Nucleus accumbens (tissue), 56 donors: ENCODE measurements around the gene EHD3.
A peak's percentile ranks its signal among the peaks of the same experiment; 100 is the strongest.
"Not testable (repeated sequence)": the region's sequence is repeated elsewhere in the genome, so short reads cannot be mapped to it uniquely, and the experiment has no call there.

Source experiments
- DNase-seq, 56 donors: peaks; one replicate each; lab custom pipeline; 2025; lab: John Stamatoyannopoulos, UW

The EHD3 gene

DNA sequence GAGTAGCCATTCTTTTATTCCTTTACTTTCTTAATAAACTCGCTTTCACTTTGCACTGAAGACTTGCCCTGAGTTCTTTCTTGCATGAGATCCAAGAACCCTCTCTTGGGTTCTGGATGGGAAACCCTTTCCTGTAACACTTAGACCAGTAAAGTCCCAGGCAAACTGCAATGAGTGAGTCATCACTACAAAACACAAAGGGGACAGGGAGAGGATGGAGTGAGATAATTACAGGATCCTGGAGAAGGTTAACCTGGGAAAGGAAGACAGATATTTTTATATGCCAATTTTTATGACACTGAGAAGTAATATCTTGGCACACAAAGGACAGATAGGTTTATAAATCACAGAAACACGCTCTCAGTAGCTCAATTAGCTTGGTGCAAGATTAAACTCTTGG is 48.7 kb downstream of the EHD3 start:
- DNase-seq: no peak

DNA sequence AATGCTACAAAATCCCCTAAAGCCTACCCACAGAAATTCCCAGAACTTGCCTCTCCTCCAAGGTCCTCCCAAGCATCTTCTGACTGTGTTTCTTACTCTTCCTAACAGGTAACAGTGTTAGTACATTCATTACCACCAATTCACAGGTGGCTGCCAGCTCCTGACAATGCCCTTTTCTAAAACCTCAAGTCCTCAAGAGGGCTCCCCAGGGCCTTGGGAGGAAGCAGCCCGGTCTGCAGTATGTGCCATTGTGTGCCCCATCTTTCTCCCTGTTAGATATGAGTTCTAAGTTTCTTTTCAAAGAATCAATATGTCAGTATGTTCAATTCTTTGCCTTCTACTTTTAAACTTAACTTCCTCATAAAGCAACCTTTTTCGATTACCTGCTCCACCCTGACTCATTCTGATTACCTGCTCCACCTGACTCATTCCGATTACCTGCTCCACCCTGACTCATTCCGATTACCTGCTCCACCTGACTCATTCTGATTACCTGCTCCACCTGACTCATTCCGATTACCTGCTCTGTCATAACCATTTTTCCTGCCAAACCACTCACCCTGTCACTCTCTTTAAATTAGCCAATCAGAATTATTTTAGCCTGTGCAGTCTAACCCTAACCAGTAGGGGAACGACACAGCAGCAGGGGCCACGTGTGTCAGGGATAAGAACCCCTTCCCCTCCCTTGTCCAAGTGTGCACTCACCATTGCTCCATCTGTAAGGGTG is 49.4 kb downstream of the EHD3 start:
- not testable (repeated sequence) for DNase-seq

DNA sequence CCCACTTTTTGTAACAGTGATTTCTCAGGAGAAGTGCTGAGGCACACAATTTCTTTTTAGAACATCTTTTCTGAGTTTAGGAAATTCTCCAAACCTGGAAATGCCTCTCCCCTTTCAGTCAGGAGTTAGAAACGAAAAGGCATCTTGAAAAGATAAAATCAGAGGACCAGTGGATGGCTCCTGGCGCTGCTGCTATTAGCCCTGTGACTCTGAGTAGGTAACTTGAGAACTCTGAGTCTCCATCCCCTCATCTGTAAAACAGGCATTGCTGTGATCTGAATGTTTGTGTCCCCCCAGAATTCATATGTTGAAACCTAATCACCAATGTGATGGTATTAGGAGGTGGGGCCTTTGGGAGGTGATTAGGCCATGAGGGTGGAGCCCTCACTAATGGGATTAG is 50.2 kb downstream of the EHD3 start:
- no peak for DNase-seq

- DNase-seq: no peak
These were observed 52.3 kb downstream of the EHD3 start for GRCh38 chr2:31286230-31286629.

DNA sequence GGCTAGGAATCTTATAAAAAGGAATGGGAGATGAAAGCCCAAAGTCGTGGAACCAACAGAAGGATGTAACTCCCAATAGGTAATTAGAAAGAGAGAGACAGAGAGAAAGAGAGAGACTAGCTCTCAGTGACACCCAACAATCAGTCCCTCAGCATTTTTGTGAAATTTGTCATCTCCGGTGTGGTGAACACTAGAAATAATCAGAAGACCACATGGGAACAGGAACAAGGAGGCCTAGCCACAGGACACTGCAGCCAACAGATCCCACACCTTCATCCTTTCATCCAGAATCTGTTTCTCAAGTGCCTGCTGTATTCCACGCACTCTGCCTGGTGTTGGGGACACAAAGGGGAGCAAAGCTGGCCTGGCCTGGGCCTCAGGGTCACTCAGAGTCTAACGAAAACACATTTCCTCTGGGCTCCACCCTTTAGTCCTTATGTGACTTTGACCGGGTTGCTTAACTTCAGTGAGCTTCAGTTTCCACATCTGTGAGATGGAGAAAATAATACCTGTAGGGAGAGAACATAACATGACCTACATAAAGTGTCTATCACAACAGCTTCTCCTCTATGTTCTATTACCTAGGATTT is 53.1 kb downstream of the EHD3 start:
- no peak for DNase-seq

GRCh38 chr2:31287654-31288053 is 53.7 kb downstream of the EHD3 start:
- no peak for DNase-seq

GRCh38 chr2:31294196-31294595 is 60.2 kb downstream of the EHD3 start:
- DNase-seq: no peak

GRCh38 chr2:31296641-31297287 is 62.8 kb downstream of the EHD3 start:
- DNase-seq: no peak

DNA sequence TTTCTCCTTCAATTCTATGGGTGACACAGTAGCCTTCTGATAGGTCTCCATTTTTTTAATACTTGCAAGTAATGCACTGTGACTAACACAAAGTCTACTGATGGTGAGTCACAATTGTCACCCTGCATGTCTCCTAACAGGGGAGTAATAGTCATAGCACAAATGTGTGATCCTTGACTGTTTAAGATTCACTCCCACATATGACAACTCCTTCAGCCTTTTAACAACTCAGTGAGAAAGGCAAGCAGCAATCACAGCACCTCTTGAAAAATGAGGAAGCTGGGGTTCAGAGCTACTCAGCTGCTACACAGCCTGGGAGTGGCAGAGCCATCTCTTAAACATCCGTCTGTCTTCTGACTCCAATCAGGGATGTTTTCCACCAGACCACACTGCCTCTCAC is 63.8 kb downstream of the EHD3 start:
- DNase-seq: peak in 20 of 56 donors; percentile 2 to 66 (median 30)

- no peak for DNase-seq
These were observed 65.6 kb downstream of the EHD3 start for GRCh38 chr2:31299547-31299946.

GRCh38 chr2:31300309-31300708 is 66.4 kb downstream of the EHD3 start:
- DNase-seq: no peak

GRCh38 chr2:31302940-31303563 is 69.1 kb downstream of the EHD3 start:
- peak in 4 of 56 donors; percentile 1 to 8 (median 3) for DNase-seq

DNA sequence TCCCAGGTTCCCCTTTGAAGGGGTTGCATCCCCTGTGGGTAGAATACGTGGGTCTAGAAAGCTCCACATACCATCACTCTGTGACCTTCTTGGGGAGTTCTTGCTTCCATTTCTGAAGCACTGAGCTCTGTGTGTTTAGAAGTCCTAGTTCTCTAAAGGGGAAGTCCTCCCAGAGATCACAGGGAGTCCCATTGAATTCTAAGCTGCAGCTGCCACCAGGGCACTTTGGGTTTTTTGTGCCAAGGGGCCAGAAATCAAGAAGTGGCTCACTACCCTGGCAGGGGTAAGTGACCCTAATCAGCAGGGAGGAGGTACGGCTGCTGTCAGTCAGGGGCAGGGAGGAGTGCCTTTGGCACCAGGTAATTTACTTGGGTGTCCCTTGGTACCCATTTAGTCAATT is 70.9 kb downstream of the EHD3 start:
- DNase-seq: no peak

DNA sequence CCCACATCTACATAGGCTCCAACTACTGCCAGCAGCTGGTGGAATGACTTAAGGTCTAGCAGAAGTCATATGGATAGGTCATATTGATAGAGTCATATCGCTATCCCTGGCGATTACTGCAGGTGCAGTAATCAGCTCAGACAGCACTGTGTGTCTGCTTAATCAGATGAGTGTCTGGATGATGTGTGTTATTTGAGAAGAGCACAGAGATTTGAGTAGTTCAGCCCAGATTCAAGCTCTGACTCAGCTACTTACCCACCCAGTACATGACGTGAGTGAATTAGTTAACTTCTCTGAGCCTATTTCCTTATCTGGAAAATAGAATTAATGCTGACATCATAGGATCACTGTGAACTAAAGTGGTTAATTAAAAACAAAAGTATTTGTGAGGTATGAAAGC is 78.9 kb downstream of the EHD3 start:
- DNase-seq: no peak

DNA sequence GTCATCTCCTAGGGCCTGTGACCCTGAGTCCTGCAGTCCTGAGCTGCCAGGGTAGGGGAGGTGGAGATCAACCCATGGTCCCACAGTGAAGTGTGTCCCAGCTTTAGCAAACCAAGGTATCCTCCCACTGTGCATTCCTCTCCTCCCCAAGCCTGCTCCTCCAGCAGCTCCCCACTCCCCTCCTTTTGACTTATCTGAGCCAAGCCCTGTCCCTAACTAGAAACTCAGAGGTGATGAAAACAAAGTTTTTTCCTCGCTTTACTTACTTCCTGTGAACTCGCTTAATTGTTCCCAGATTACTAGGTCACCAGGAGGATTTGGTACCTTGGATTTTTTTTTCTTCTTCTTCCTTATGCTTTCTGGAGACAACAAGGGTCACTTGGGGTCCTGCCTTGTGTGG is 80.8 kb downstream of the EHD3 start:
- no peak for DNase-seq

GRCh38 chr2:31317396-31317795 is 83.4 kb downstream of the EHD3 start:
- no peak for DNase-seq

DNA sequence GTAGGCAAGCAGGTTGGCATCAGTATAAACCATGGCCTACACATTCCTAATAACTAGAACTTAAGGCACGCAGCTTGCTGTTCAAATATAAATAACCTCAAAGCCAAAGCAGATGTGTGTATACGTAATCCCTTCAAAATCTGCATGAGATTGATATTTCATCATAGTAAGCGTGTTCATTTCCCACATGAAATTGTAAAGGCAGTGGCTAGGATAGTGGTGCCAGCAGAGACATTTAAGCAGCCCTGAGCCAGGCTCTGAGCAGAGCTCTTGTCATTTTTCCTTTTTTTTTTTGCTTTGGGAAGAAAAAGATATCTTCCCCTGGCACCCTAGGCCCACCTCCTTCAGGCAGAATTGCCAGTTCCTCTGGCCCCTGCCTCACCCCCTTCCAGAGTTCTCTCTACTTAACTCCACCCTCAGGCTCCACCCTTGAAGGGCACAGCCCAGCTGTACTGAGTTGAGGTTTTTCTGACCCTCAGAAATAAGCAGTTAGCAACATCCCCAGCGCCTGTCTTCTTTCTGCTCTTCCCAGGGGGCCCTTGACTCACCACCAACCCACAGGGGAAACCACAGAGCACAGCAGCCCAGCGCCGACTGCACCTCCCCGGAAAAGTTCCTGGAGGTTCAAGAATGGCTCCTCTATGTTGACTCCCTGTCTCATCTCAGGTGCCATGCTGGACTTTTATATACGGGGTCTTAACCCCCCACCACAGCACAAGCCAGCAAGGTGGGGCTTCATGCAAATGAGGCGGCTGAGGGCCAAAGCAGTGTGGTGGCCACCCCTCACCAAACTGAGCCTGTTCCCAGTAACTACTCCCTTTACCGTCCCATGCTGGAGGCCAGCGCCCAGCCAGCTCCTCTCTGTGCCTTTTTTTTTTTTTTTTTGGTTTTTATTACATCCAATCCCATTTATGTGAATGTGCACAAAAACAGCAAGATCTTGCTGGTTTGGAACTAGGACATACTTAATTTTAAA is 84.7 kb downstream of the EHD3 start:
- DNase-seq: no peak
